Muscle of leg (tissue), 11 donors: Measurements from ENCODE around the gene STX18. TPM values are rescaled to one million over a fixed set of nuclear protein-coding genes. Genes with fewer than 3 reads are reported as not detected.
A peak's percentile ranks its signal among the peaks of the same experiment; 100 is the strongest.
"Not testable (repeated sequence)": the region's sequence is repeated elsewhere in the genome, so short reads cannot be mapped to it uniquely, and the experiment has no call there.

ENCODE experiments used
- DNase-seq: peaks from one replicate; pipeline ENCODE4 v3.0.0; 2013
- H3K27ac ChIP-seq: one replicate; pipeline ENCODE4 v1.5.1; 2013; ENCODE audit warnings: mild to moderate bottlenecking, low read length, control low read depth
- H3K27me3 ChIP-seq: one replicate; pipeline ENCODE4 v1.6.1; 2013; ENCODE audit warnings: low read length; ENCODE audit not compliant: control insufficient read depth, insufficient read depth
- H3K36me3 ChIP-seq: one replicate; pipeline ENCODE4 v1.6.1; 2013; ENCODE audit warnings: low read length; ENCODE audit not compliant: control insufficient read depth, insufficient read depth
- H3K4me1 ChIP-seq: one replicate; pipeline ENCODE4 v1.6.1; 2013; ENCODE audit warnings: low read length; ENCODE audit not compliant: control insufficient read depth, insufficient read depth
- H3K4me3 ChIP-seq: one replicate; pipeline ENCODE4 v1.5.1; 2013; ENCODE audit warnings: low read length, control low read depth
- H3K9me3 ChIP-seq: replicated peaks from 2 replicates; pipeline ENCODE4 v1.6.1; 2013; ENCODE audit warnings: low read depth, low read length; ENCODE audit not compliant: control insufficient read depth
- WGBS: methylation state at CpG from one replicate; pipeline ENCODE4 v1.1.5; 2013; ENCODE audit warnings: missing lambda C conversion rate; ENCODE audit not compliant: insufficient coverage; 5-methylcytosine and 5-hydroxymethylcytosine counted together
- polyA plus RNA-seq, 8 donors: library from polyadenylated mRNA; unstranded; fragments of 120-200 nt; gene quantifications; one replicate each; pipeline versions ENCODE4 v1.2.1 to v1.2.3, GENCODE V29; 2013; ENCODE audit warnings: inconsistent platforms in 1 of 8, low replicate concordance in 1 of 8; ENCODE audit not compliant: insufficient read length in 8 of 8, insufficient read depth in 1 of 8
- total RNA-seq: library from RNA; stranded (reverse); fragments of 120-200 nt; gene quantifications from one replicate; pipeline ENCODE4 v1.2.4, GENCODE V29; 2013

Gene STX18
- total and polyA plus RNA-seq, 9 donors = 22.4 to 30.9 (median 26.7) TPM

DNA sequence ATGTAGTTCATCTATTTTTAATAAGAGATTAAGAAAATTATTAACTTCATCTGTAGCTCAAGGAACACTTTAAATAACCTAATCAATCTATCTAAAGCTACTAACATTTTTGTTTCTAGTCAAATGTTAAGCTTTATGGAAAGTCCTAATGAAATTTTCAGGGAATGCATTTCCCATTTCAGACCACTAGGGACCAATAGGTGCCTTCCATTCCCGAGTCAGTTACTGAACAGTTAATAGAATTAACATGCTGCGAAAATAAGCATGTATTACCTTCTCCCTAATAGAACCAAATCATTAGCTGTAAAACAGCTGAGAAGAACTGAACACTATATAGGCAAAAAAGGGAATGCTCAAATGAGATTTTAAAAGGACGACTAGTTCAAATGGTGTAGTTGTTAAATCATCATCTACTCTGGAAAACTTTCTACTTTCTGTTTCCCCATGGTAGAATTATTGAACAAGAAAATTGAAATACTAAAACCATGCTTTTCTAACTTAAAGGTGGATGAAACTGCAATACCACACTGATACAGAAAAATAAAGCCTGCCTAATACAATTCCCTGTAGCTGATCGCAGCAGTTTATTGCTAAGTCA is 22.5 kb downstream of the STX18 start:
- Histone ChIP-seq H3K27me3 (no peaks in the 10 kb centered on the region), H3K4me3 (no peak overlapping the region), H3K4me1 (no peaks in the 10 kb centered on the region), H3K36me3 (no peaks in the 10 kb centered on the region), H3K27ac (no peak overlapping the region), H3K9me3 (no peaks in the 10 kb centered on the region)
- no CpG with 5 or more reads among the region's 4 CpGs for WGBS
- no peak for DNase-seq

DNA sequence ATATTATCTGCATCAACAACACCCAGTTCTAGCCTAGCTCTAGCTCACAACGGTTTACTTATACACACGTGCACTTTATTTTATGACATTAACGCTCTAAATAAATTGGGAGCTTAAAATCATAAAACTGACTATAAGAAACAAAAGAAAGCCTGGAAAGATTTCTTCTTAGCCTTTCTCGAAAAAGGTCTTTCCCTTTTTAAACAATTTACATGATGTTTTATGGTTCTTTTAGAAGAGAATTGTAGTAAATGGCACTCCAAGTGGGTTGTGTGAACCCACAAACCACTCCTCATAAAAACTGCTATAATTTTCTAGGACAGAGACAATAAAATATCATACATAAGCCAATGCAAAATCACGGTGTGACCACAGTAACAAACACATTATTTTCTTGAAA is 23.1 kb downstream of the STX18 start:
- peaks cover 1% of the 10 kb centered on the region for H3K36me3 ChIP-seq
- no CpG with 5 or more reads among the region's 5 CpGs for WGBS
- no peaks in the 10 kb centered on the region for H3K27me3 ChIP-seq
- no peaks in the 10 kb centered on the region for H3K9me3 ChIP-seq
- no peak overlapping the region for H3K4me3 ChIP-seq
- no peaks in the 10 kb centered on the region for H3K4me1 ChIP-seq
- no peak overlapping the region for H3K27ac ChIP-seq
- no peak for DNase-seq

DNA sequence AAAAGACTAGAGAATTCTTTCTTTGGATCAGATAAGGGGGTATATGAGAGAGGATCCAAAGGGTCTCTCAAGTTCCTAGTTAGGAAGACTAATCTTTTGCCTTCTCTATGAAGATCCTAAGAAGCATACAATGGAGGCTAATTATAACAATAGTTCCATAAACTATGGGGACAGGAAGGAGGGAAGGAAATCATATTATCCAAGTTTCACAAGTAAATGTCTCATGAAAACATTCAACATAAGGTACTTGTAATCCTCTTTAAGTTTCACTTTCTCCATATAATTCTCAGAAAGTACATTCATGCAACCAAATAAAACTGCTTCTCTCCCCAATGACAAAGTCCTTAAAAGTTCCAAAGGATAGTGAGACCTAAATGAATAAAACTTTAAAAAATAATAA is 27.1 kb downstream of the STX18 start:
- Histone ChIP-seq H3K27me3 (no peaks in the 10 kb centered on the region), H3K9me3 (no peaks in the 10 kb centered on the region), H3K4me3 (no peak overlapping the region), H3K27ac (no peak overlapping the region), H3K4me1 (no peaks in the 10 kb centered on the region), H3K36me3 (peaks cover 3% of the 10 kb centered on the region)
- DNase-seq = no peak

DNA sequence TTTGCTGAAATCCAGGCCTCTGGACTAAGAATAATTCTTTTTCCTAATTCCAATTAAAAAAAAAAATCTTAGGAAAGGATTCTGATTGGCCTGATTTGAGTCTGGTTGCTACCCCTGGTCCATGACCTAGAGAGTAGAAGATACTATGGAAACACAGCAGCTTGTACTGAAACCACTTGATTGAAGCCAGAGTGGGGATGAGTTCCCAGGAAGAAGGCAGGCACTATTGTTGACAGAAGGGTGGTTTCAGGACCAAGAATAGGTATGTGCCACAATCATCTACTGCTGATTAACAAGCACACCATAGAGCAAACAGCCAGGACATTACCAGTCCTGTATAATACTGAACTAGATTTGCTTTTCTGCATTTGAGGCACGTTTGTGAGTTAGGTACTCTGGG is 29.6 kb downstream of the STX18 start:
- Histone ChIP-seq H3K27ac (no peak overlapping the region), H3K27me3 (no peaks in the 10 kb centered on the region), H3K4me3 (no peak overlapping the region), H3K9me3 (no peaks in the 10 kb centered on the region), H3K36me3 (peaks cover 3% of the 10 kb centered on the region), H3K4me1 (no peaks in the 10 kb centered on the region)
- WGBS = no CpG with 5 or more reads among the region's 1 CpG
- no peak for DNase-seq

DNA sequence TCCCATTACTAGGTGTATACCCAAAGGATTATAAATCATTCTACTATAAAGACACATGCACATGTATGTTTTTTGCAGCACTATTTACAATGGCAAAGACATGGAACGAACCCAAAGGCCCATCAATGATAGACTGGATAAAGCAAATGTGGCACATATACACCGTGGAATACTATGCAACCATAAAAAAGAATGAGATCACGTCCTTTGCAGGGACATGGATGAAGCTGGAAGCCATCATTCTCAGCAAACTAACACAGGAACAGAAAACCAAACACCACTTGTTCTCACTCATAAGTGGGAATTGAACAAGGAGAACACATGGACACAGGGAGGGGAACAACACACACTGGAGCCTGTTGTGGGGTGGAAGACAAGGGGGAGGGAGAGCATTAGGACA is 31.2 kb downstream of the STX18 start:
- not testable (repeated sequence) for H3K4me3 ChIP-seq, DNase-seq, H3K36me3 ChIP-seq, H3K27ac ChIP-seq, H3K27me3 ChIP-seq, H3K9me3 ChIP-seq, H3K4me1 ChIP-seq
- WGBS = no CpG with 5 or more reads among the region's 3 CpGs

DNA sequence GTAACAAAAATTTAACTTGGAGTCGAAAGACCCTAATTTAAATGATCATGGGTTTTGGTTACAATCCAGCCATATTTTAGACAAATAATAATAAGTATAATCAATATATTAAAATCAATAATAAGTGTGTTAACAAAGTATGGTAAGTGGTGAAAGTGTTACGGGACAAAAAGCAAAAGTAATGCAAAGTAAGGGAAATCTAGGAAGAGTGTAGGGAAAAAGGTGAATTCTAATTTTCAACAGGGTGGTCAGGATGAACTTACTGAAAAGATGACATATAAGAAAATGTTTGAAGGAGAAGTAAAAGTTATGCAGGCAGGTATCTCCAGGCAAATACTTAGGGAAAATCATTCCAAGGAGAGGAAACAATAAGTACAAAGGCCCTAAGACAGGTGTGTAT is 32.3 kb downstream of the STX18 start:
- Histone ChIP-seq H3K9me3 (no peaks in the 10 kb centered on the region), H3K36me3 (peaks cover 3% of the 10 kb centered on the region), H3K4me1 (no peaks in the 10 kb centered on the region), H3K27ac (no peak overlapping the region), H3K27me3 (no peaks in the 10 kb centered on the region), H3K4me3 (no peak overlapping the region)
- DNase-seq = no peak
- WGBS = no CpG with 5 or more reads among the region's 2 CpGs

DNA sequence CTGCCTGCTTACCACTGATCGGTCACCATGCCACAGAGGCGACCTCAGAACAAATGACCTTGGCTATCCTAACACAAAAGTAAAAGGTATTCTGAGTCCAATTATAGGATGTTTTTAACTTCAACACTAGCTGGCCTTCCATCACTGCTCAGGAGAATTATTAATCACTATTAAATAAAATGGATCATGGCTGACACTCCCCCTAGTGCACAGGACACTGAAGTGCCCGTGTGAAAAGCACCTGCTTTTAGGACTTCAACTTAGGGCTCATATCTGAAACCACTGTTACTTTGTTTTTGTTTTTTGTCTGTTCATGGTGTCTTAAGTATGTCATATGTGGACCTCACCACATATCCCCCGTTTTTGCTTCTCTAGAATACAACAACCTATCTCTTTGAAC is 33.9 kb downstream of the STX18 start:
- Histone ChIP-seq H3K27ac (no peak overlapping the region), H3K9me3 (no peaks in the 10 kb centered on the region), H3K27me3 (no peaks in the 10 kb centered on the region), H3K4me3 (no peak overlapping the region), H3K4me1 (no peaks in the 10 kb centered on the region), H3K36me3 (no peaks in the 10 kb centered on the region)
- no peak for DNase-seq
- WGBS = no CpG with 5 or more reads among the region's 4 CpGs

DNA sequence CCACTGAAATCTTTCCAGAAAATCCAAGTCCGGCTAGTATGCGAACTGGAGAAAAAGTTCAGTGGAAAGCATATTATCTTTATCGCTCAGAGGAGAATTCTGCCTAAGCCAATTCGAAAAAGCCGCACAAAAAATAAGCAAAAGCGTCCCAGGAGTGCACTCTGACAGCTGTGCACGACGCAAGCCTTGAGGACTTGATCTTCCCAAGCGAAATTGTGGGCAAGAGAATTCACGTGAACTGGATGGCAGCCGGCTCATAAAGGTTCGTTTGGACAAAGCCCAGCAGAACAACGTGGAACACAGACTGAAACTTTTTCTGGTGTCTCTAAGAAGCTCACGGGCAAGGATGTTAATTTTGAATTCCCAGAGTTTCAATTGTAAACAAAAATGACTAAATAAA is 34.4 kb downstream of the STX18 start:
- Histone ChIP-seq H3K9me3 (no peaks in the 10 kb centered on the region), H3K27me3 (no peaks in the 10 kb centered on the region), H3K36me3 (no peaks in the 10 kb centered on the region), H3K4me3 (no peak overlapping the region), H3K4me1 (no peaks in the 10 kb centered on the region), H3K27ac (no peak overlapping the region)
- no peak for DNase-seq
- WGBS = 57% methylated on average over 10 of the region's 14 CpGs

DNA sequence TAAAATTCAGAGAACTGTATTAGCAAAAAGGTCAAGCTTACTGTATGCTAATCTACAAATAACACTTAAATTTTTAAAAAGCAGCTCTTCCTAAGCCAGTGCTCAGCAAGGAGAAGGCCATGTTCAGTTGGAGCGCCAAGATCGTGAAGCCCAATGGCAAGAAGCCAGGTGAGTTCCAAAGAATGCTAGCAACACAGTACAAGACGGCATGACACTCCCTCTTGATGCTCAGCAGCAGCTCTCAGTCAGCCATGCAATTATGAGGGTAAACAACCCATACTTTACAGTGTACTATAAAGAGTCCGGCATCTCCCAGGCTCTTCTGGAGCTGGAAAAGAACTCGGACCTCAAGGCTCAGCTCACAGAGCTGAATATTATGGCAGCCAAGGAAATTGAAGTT is 34.9 kb downstream of the STX18 start:
- Histone ChIP-seq H3K27me3 (no peaks in the 10 kb centered on the region), H3K36me3 (no peaks in the 10 kb centered on the region), H3K4me3 (no peak overlapping the region), H3K27ac (no peak overlapping the region), H3K4me1 (no peaks in the 10 kb centered on the region), H3K9me3 (no peaks in the 10 kb centered on the region)
- WGBS = no CpG with 5 or more reads among the region's 5 CpGs
- peak; percentile 16 for DNase-seq

DNA sequence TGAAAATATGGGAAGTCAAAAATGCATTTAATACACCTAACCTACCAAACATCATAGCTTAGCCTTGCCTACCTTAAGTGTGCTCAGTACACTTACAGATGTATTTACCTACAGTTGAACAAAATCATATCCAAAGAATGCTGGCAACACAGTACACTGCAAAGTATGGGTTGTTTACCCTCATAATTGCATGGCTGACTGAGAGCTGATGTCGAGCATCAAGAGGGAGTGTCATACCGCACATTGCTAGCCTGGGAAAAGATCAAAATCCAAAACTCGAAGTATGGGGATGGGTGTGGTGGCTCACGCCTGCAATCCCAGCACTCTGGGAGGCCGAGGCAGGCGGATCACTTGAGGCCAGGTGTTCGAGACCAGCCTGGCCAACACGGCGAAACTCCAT is 36.6 kb downstream of the STX18 start:
- not testable (repeated sequence) for H3K27ac ChIP-seq, DNase-seq, H3K4me1 ChIP-seq, H3K4me3 ChIP-seq, H3K9me3 ChIP-seq, H3K36me3 ChIP-seq, H3K27me3 ChIP-seq
- 93% methylated on average over 6 of the region's 9 CpGs for WGBS

DNA sequence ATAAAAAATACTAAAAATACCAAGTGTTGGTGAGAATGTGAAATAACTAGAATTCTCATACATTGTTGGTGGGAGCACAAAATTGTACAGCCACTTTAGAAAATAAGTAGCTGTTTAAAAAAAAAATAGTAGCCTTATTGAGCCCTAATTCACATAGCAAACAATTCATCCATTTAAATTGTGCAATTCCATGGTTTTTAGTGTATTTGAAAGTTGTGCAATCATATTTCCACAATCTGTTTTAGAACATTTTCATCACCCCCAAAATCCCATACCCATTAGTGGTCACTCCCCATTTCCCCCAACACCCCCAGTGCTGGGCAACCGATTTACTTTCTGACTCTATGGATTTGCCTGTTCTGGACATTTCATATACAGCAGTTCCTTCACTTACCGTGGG is 37.1 kb downstream of the STX18 start:
- H3K4me3 ChIP-seq = no peak overlapping the region
- no peaks in the 10 kb centered on the region for H3K9me3 ChIP-seq
- no peaks in the 10 kb centered on the region for H3K27me3 ChIP-seq
- DNase-seq = no peak
- no CpG with 5 or more reads among the region's 2 CpGs for WGBS
- H3K36me3 ChIP-seq = no peaks in the 10 kb centered on the region
- no peaks in the 10 kb centered on the region for H3K4me1 ChIP-seq
- no peak overlapping the region for H3K27ac ChIP-seq
